Activated T-helper 17 cell treated with anti-CD3 and anti-CD28 coated beads, Interleukin-2, amount 50 U/mL, for 72 hours (primary cell): ENCODE data around the gene PLEKHM1. TPM values are rescaled to one million over a fixed set of nuclear protein-coding genes. Genes with fewer than 3 reads are reported as not detected.

ENCODE experiments used
- ATAC-seq: fragments of 150-1000 bp; cut with Tn5 transposase; replicated peaks from 2 replicates; pipeline ENCODE4 v1.10.0; 2021; ENCODE audit warnings: mild to moderate bottlenecking, moderate library complexity
- H3K27ac Mint-ChIP-seq: one replicate; pipeline ENCODE4 v1.8.0; 2022; ENCODE audit warnings: mixed read lengths
- H3K27me3 Mint-ChIP-seq: one replicate; pipeline ENCODE4 v1.8.0; 2022; ENCODE audit warnings: mixed read lengths
- H3K36me3 Mint-ChIP-seq: one replicate; pipeline ENCODE4 v1.8.0; 2022; ENCODE audit warnings: low read depth, mild to moderate bottlenecking, mixed read lengths
- H3K4me1 Mint-ChIP-seq: one replicate; pipeline ENCODE4 v1.8.0; 2022; ENCODE audit warnings: mixed read lengths
- H3K4me3 Mint-ChIP-seq: one replicate; pipeline ENCODE4 v1.8.0; 2022; ENCODE audit warnings: mild to moderate bottlenecking, mixed read lengths
- H3K9me3 Mint-ChIP-seq: one replicate; pipeline ENCODE4 v1.8.0; 2022; ENCODE audit warnings: mixed read lengths
- total RNA-seq, 2 donors: library from RNA; stranded (reverse); gene quantifications; one replicate each; pipeline ENCODE4 v1.2.3, GENCODE V29; 2022

PLEKHM1 gene
- total RNA-seq, 2 donors from 2014 or later = 29.5 to 31.2 TPM

DNA sequence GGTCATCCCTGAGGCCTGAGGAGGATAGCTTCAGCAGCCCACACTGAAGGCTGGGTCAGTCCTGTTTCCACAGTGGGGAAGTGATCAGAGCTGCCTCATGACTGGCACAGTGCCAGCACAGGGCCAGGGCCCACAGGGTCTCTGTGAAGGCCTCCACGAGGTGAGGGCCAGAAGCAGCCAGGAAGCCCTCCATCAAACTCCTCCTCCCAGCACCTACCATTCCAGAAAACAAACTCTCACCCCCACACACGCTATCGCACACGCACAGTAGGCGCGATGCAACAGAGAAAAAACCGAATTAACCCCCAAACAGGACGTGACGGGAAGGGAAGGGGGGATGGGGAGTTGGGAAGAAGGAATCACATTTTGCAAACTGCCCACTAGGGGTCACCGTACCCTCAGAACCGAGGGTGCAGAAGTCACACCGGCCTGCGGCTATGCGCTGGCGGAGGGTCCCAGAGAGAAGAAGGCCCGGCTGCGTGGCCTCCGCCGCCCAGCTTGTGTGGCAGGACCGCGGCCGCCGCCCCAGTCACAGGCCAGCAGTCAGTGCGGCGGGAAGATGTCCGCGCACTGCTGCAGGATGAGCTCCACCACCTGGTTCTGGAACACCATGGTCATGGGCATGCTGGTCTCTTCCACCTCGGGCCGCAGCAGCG is 95.5 kb downstream of the PLEKHM1 start:
- Mint-ChIP-seq H3K4me3 (no peak overlapping the region), H3K4me1 (no peaks in the 10 kb centered on the region), H3K9me3 (no peaks in the 10 kb centered on the region), H3K27ac (no peak overlapping the region), H3K36me3 (peaks cover 46% of the 10 kb centered on the region), H3K27me3 (no peaks in the 10 kb centered on the region)
- ATAC-seq = no peak

DNA sequence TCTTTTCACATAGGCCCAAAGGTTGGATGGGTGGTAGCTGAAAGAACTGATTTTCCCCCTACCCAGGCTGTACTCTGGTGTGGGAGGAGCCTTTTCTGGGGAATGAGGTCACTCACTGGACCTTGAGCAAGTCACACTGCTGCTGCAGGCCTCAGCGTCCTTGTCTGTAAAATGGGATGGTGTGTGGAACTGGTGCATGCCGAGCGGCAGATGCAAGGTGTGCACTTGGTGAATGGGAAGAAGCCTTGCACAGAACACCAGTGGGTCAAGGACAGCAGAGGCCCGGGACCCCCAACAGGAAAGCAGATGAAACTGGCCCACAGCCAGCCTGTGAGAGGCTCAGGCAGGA is 96.0 kb downstream of the PLEKHM1 start:
- H3K27ac Mint-ChIP-seq = no peak overlapping the region

DNA sequence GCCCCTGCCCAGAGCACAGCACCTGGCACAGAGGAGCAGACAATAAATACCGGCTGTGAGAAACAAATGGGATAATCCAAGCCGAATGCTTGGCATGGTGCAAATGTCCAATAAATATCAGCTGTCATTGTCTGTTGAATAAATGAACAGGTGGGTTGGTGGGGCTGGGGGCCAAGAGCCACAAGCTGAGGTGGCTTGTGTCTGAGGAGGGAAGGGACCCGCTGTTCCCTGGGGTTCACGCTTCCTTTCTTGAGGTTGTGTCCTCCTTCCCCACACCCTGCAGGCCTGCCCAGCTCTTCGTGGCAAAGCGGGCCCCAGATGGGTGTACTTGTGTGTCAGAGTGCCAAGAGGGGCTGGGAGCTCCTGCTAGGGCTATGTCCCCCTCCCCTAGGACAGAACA is 96.4 kb downstream of the PLEKHM1 start:
- Mint-ChIP-seq H3K36me3 (peaks cover 37% of the 10 kb centered on the region), H3K27ac (peak overlapping the region; percentile 0), H3K27me3 (peaks cover 3% of the 10 kb centered on the region), H3K9me3 (no peaks in the 10 kb centered on the region), H3K4me1 (no peaks in the 10 kb centered on the region), H3K4me3 (no peak overlapping the region)
- no peak for ATAC-seq

More for the DNA sequence above, 96.0 kb downstream of the PLEKHM1 start:
- peaks cover 2% of the 10 kb centered on the region for H3K27me3 Mint-ChIP-seq
- no peaks in the 10 kb centered on the region for H3K9me3 Mint-ChIP-seq
- no peak for ATAC-seq
- H3K36me3 Mint-ChIP-seq = peaks cover 41% of the 10 kb centered on the region
- H3K4me1 Mint-ChIP-seq = no peaks in the 10 kb centered on the region
- no peak overlapping the region for H3K4me3 Mint-ChIP-seq

DNA sequence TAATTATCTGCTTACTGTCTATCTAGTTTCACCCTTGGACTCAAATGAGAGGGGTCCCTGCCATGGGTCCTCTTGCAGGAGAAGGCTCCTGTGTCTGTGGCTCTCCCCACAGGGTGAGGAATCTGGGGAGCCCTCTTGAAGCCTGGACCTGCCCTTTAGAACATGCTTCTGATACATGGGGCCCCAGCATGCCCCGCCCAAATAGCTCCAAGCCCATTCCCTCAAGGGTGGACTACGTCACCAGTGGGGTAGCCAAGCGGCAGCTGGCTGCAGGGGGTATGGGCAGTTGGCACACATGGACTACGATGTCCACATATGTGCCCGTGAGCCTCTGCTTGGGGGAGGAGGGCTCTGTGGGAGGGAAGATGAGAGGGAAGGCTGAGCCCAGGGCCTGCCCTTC is 97.1 kb downstream of the PLEKHM1 start:
- Mint-ChIP-seq H3K4me3 (no peak overlapping the region), H3K27me3 (peaks cover 3% of the 10 kb centered on the region), H3K4me1 (no peaks in the 10 kb centered on the region), H3K36me3 (peaks cover 30% of the 10 kb centered on the region), H3K9me3 (no peaks in the 10 kb centered on the region), H3K27ac (peak overlapping the region; percentile 0)
- no peak for ATAC-seq

DNA sequence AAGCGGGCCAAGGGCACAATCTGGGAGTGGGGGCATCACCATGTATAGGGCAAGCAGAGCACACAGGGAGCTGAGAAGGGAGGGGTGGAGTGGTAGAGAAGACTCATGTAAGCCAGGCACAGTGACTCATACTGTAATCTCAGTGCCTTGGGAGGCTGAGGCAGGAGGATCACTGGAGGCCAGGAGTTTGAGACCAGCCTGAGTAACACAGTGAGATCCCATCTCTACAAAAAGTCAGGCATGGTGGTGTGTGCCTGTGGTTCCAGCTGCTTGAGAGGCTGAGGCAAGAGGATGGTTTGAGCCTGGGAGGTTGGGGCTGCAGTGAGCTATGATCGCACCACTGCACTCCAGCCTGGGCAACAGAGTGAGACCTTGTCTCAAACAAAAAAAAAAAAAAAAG is 98.6 kb downstream of the PLEKHM1 start:
- H3K9me3 Mint-ChIP-seq = no peaks in the 10 kb centered on the region
- no peak overlapping the region for H3K4me3 Mint-ChIP-seq
- peaks cover 15% of the 10 kb centered on the region for H3K36me3 Mint-ChIP-seq
- peak; percentile 35 for ATAC-seq
- peak overlapping the region; percentile 34 for H3K27ac Mint-ChIP-seq
- peaks cover 10% of the 10 kb centered on the region for H3K27me3 Mint-ChIP-seq
- no peaks in the 10 kb centered on the region for H3K4me1 Mint-ChIP-seq

DNA sequence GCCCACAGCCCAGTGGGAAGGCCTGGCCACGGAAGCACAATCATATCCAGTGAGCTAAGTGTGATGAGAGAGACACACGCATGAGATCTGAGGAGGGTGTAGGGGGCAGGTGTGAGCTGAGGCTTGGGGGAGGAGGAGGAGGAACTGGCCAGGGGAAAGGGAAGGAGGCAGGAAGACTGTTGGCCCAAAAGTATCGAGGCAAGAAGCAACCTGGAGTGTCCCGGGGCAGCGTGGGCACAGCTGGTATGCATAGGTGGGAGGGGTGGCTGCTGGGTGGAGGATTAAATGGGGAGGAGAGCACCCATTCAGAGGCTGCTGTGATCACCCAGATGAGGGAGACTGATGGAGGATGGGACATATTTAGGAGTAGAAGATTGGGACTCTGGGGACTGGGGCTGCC is 99.2 kb downstream of the PLEKHM1 start:
- H3K36me3 Mint-ChIP-seq = peaks cover 12% of the 10 kb centered on the region
- no peak overlapping the region for H3K4me3 Mint-ChIP-seq
- no peak for ATAC-seq
- no peaks in the 10 kb centered on the region for H3K4me1 Mint-ChIP-seq
- peak overlapping the region; percentile 34 for H3K27ac Mint-ChIP-seq
- peaks cover 10% of the 10 kb centered on the region for H3K27me3 Mint-ChIP-seq
- no peaks in the 10 kb centered on the region for H3K9me3 Mint-ChIP-seq

DNA sequence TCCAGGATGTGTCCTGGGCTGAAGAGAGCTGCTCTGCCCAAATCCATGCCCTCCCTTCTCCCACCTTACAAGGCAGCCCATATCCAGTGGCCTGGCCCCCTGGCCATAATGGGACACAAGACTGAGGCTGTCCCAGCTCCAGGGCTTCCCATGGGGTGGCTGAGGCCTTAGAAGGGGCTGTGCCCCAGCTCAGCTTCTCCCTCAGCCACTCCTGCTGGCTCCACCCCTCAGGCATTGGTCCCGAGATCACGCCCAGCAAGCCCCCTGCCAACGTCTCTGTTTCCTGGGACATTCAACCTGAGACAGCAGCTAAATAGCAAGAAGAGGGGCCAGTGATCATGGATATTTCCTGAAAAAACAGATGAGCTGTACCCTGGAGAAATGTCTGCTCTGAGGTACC is 101.2 kb downstream of the PLEKHM1 start:
- Mint-ChIP-seq H3K36me3 (peaks cover 1% of the 10 kb centered on the region), H3K4me3 (no peak overlapping the region), H3K27me3 (peaks cover 10% of the 10 kb centered on the region), H3K9me3 (no peaks in the 10 kb centered on the region), H3K4me1 (no peaks in the 10 kb centered on the region), H3K27ac (no peak overlapping the region)
- ATAC-seq = no peak

DNA sequence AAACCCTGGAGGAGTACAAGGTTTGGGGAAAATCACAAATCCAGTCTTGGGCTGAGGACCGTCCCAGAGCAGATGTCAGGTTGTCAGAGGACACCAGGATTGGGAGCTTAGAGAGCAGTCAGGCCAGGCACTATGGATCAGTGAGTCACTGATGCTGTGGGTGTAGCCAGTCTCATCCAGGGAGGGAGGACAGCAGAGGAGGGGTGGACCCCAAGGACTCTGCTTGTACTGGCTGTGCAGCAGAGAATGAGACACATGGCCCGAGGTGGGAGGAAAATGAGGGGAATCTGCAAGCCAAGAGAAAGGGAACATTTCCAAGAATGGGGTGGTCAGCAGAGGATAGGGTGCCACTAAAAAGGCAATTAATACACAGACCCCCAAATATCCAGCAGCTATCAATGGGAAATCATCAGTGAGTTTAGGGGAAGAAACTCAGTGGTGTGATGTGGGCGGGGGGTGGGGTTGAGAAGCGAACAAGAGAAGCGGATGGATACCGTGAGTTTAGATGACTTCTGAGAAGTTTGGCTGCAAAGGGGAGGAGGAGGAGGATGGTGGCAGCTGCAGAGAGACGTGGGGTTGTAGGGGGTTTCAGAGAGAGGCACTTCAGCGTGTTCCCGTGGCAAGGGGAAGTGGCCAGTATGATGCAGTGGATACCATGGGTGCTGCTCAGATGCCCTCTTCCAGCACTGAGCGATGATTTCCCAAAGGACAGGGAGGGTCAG is 101.8 kb downstream of the PLEKHM1 start:
- H3K27ac Mint-ChIP-seq = peak overlapping the region; percentile 1
- H3K9me3 Mint-ChIP-seq = no peaks in the 10 kb centered on the region
- H3K4me1 Mint-ChIP-seq = no peaks in the 10 kb centered on the region
- H3K36me3 Mint-ChIP-seq = no peaks in the 10 kb centered on the region
- ATAC-seq = no peak
- no peak overlapping the region for H3K4me3 Mint-ChIP-seq
- H3K27me3 Mint-ChIP-seq = peaks cover 10% of the 10 kb centered on the region

DNA sequence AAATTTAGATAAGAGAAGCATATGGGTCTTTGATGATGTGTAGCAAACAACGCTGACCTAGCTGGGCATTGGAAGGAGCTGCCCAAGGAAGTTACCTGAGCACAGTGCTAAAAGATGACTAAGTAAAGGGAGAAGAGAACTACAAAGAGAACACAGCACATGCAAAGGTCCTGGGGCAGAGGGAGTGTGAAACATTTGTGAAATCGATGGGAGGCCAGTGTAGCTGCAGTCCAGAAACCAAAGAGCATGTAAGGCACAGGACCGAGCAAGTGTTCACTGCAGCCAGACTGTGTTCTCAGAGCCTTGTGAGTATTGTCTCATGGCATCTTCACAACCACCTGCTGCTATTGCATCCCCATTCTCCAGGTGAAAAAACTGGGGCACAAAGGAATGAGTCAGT is 102.8 kb downstream of the PLEKHM1 start:
- no peak overlapping the region for H3K4me3 Mint-ChIP-seq
- H3K4me1 Mint-ChIP-seq = no peaks in the 10 kb centered on the region
- peaks cover 10% of the 10 kb centered on the region for H3K27me3 Mint-ChIP-seq
- no peaks in the 10 kb centered on the region for H3K9me3 Mint-ChIP-seq
- ATAC-seq = no peak
- H3K27ac Mint-ChIP-seq = no peak overlapping the region
- no peaks in the 10 kb centered on the region for H3K36me3 Mint-ChIP-seq

DNA sequence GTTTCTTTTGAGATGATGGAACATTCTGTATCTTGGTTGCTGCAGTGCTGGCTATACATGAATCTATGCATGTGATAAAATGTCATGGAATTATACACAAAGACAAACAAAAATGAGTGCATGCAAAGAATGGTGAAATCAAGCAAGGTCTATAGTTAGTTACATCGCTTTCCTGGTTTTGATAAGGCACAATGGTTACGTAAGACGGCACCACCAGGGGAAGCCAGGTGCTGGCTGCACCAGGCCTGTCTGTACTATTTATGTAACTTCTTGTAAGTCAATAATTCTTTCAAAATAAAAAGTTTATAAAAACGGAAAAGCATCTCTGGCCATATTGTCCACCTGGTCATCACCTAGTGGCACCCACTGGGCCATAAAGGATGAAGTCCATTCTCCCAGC is 104.3 kb downstream of the PLEKHM1 start:
- H3K4me3 Mint-ChIP-seq = no peak overlapping the region
- ATAC-seq = no peak
- no peaks in the 10 kb centered on the region for H3K36me3 Mint-ChIP-seq
- no peak overlapping the region for H3K27ac Mint-ChIP-seq
- H3K4me1 Mint-ChIP-seq = no peaks in the 10 kb centered on the region
- no peaks in the 10 kb centered on the region for H3K9me3 Mint-ChIP-seq
- H3K27me3 Mint-ChIP-seq = peaks cover 10% of the 10 kb centered on the region

Other genes with a start within 250 kb of the PLEKHM1 start
- gene SPATA32, start 228.6 kb downstream of the PLEKHM1 start, total RNA-seq = under 1 TPM; 0.13 to 0.32 TPM
- 10 to 100 TPM; 36.3 to 49.5 TPM for gene MAP3K14, start 173.7 kb downstream of the PLEKHM1 start, total RNA-seq
- gene ARHGAP27, start 57.9 kb downstream of the PLEKHM1 start, total RNA-seq = 10 to 100 TPM; 54.5 to 55.5 TPM